Right lobe of liver (tissue), 6 donors: ENCODE measurements around the gene FCF1. TPM values are rescaled to one million over a fixed set of nuclear protein-coding genes. Genes with fewer than 3 reads are reported as not detected.
A peak's percentile ranks its signal among the peaks of the same experiment; 100 is the strongest.

Experiments used
- ATAC-seq, 4 donors: fragments of 200-7000 bp; cut with Tn5 transposase; one replicate each; pipeline ENCODE4 v1.9.1; 2020; ENCODE audit warnings: mild to moderate bottlenecking in 4 of 4, moderate library complexity in 4 of 4
- DNase-seq, 3 donors: peaks; one replicate each; pipeline ENCODE4 v3.0.0-alpha.2; 2020
- H3K27ac ChIP-seq, 3 donors: fragments of 200-600 bp; one replicate each; pipeline ENCODE4 v1.8.0; 2022
- H3K27me3 ChIP-seq, 2 donors: fragments of 200-600 bp; one replicate each; pipeline ENCODE4 v1.8.0; 2022
- H3K36me3 ChIP-seq, 4 donors: fragments of 200-600 bp; sonication (generic) in 1 of 4; one replicate each; pipeline versions ENCODE4 v1.5.1 to v1.8.0; 2017 to 2022; ENCODE audit warnings: control low read depth in 1 of 4
- H3K4me1 ChIP-seq, 4 donors: fragments of 200-600 bp; sonication (generic) in 1 of 4; one replicate each; pipeline versions ENCODE4 v1.5.1 to v1.8.0; 2017 to 2022; ENCODE audit warnings: control low read depth in 1 of 4
- H3K4me3 ChIP-seq, 3 donors: fragments of 200-600 bp; one replicate each; pipeline ENCODE4 v1.8.0; 2022
- H3K9me3 ChIP-seq, 4 donors: fragments of 200-600 bp; sonication (generic) in 1 of 4; one replicate each; pipeline versions ENCODE4 v1.5.1 to v1.8.0; 2017 to 2022; ENCODE audit warnings: control low read depth in 1 of 4
- POLR2A ChIP-seq: fragments of 450-650 bp; IDR thresholded peaks from one replicate; pipeline ENCODE4 v1.6.1; 2017; ENCODE audit warnings: antibody characterized with exemption, mild to moderate bottlenecking
- WGBS: methylation state at CpG from one replicate; pipeline ENCODE4 v1.1.6; 2018; ENCODE audit warnings: low coverage, low lambda C conversion rate; ENCODE audit not compliant: insufficient coverage; ENCODE audit errors: missing lambda C conversion rate; 5-methylcytosine and 5-hydroxymethylcytosine counted together
- intact Hi-C, 2 donors: fragments of 100-400 bp; cut with DNase I; formaldehyde crosslinking; loops; one replicate each; pipeline versions ENCODE4 v1.11.2 to v1.14.1; 2022
- total RNA-seq, 6 experiments: library from RNA; depleted of rRNA in 2 of 6; stranded (reverse); fragments of >200 nt in 2 of 6; fragmentation: NEBNext Ultra II Directional in 3 of 6; extraction: Animal tissue kit (Norgen Biotek cat#: 25700) in 3 of 6; gene quantifications; one replicate each; pipeline versions ENCODE4 v1.1.0 to v1.2.4, GENCODE V29; 2016 to 2023
- TF ChIP-seq, protein P1 (sequence below), 4 donors: fragments of 200-600 bp in 3 of 4; fragments of 450-650 bp in 1 of 4; IDR thresholded peaks; one replicate each; pipeline versions ENCODE4 v1.5.1 to v1.8.0; 2016 to 2022; ENCODE audit warnings: antibody characterized with exemption in 4 of 4, mild to moderate bottlenecking in 2 of 4
- donor health status: DM: no; HTN: yes; CAD: no.
- donor health status: DM: no; HTN: no; CAD: no.
- donor health status: DM: no; HTN: no; CAD: no.
- donor health status: DM: no; HTN: yes; CAD: no.
- donor health status: DM: no; HTN: yes; CAD: no.

FCF1 gene
- total RNA-seq, 6 experiments from 2014 or later, result 19.4 to 25.7 (median 22.5) TPM

DNA sequence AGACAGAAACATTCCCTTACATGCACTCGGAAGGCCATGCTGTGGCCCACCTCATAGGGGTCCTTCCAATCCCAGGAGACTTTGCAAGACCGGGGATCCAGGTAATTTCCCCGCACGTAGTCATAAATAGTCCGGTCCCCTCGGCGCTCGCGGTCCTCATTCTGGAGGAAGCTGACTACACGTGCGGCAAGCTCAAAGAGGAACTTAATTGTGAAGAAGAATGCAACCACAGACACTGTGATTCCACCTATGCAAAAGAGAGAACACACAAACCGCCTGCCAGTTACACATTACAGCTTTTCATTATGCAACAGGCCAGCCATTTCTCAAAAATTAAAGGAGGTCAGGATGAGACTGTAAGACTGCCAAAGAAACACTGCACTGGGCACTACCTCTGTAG, 28.5 kb upstream of the FCF1 start:
- H3K27ac ChIP-seq, result no peak overlapping the region
- H3K4me3 ChIP-seq, result no peak overlapping the region
- no peak for TF ChIP-seq POLR2A
- TF ChIP-seq, protein P1, sequence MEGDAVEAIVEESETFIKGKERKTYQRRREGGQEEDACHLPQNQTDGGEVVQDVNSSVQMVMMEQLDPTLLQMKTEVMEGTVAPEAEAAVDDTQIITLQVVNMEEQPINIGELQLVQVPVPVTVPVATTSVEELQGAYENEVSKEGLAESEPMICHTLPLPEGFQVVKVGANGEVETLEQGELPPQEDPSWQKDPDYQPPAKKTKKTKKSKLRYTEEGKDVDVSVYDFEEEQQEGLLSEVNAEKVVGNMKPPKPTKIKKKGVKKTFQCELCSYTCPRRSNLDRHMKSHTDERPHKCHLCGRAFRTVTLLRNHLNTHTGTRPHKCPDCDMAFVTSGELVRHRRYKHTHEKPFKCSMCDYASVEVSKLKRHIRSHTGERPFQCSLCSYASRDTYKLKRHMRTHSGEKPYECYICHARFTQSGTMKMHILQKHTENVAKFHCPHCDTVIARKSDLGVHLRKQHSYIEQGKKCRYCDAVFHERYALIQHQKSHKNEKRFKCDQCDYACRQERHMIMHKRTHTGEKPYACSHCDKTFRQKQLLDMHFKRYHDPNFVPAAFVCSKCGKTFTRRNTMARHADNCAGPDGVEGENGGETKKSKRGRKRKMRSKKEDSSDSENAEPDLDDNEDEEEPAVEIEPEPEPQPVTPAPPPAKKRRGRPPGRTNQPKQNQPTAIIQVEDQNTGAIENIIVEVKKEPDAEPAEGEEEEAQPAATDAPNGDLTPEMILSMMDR (IDR thresholded peaks at IDR 0.05), result no peak
- DNase-seq (no peak), ATAC-seq (peak in 3 of 4 donors; percentile 25 to 36 (median 25))
- WGBS, result 53% methylated on average over 3 of the region's 12 CpGs
- intact Hi-C loops, result no loop called here
- H3K36me3 ChIP-seq, result peaks cover 0 to 17% (median 7%) of the 10 kb centered on the region in 4 donors
- no peaks in the 10 kb centered on the region for H3K27me3 ChIP-seq
- no peaks in the 10 kb centered on the region for H3K9me3 ChIP-seq
- H3K4me1 ChIP-seq, result peaks cover 0 to 3% (median 0%) of the 10 kb centered on the region in 4 donors

DNA sequence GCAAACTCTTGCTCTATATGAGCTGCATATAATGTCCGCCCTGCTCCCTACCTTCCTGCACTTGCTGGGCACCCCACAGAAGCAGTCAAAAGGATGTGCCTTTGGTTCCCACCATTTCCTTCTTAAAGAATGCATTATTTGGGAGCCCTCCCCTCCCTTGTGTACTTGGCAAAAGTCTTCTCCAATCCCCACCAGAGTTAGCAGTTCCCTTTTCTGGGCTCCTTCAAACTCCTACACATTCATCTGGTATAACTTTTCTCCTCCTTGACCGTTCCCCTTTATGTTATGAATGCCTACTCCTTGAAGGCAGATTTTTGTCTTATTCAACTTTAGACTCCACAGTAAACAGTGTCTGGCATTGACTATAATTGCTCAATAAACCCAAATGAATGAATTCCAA, 27.9 kb upstream of the FCF1 start:
- Histone ChIP-seq H3K36me3 (peaks cover 0 to 17% (median 8%) of the 10 kb centered on the region in 4 donors), H3K27ac (no peak overlapping the region), H3K9me3 (no peaks in the 10 kb centered on the region), H3K4me3 (no peak overlapping the region), H3K27me3 (no peaks in the 10 kb centered on the region), H3K4me1 (peaks cover 0 to 3% (median 0%) of the 10 kb centered on the region in 4 donors)
- intact Hi-C loops, result no loop called here
- ATAC-seq (no peak), DNase-seq (no peak)
- TF ChIP-seq, protein P1 (IDR thresholded peaks at IDR 0.05), result no peak
- TF ChIP-seq POLR2A, result no peak
- 75% methylated on average over 2 of the region's 2 CpGs for WGBS

DNA sequence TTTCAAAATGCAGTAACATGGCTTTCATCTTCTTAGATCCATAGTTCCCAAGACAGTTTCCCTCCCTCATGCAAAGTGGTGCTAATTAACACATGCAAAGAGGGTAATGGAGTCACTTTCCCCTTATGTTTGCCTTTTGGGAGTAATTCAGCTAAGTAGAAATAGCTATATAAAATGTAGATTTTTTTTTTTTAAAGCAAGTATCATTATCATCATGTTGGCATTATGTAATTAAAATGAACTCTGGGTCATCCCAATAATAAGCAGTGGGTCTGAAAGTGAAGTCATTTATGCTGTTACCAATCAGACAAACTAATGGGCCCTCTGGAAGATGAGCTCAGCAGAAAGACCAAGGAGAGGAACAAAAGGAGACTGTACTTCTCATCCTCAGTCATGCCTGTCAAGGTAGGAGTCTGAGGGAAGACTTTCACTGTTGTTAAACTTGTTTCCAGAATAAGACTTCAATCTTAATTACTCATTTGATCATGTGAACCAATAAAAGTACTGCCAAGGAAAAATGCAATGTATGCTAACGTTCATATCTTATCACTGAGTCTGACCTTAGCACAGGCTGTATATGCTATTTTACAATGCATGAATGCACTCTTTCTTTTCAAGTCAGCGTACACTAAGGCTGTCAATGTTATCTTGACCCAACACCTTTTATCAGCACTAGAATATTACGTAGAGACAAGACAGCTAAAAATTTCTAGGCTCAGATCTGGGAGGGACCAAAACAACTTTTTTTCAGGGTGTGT, 26.8 kb upstream of the FCF1 start:
- TF ChIP-seq, protein P1 (IDR thresholded peaks at IDR 0.05), result no peak
- no peak for TF ChIP-seq POLR2A
- DNase-seq, result no peak
- no peaks in the 10 kb centered on the region for H3K9me3 ChIP-seq
- H3K27me3 ChIP-seq, result no peaks in the 10 kb centered on the region
- H3K4me3 ChIP-seq, result no peak overlapping the region
- peaks cover 0 to 3% (median 0%) of the 10 kb centered on the region in 4 donors for H3K4me1 ChIP-seq
- WGBS, result 72% methylated on average over 3 of the region's 3 CpGs
- intact Hi-C loops, result no loop called here
- H3K27ac ChIP-seq, result no peak overlapping the region
- peaks cover 0 to 27% (median 10%) of the 10 kb centered on the region in 4 donors for H3K36me3 ChIP-seq
- no peak for ATAC-seq

DNA sequence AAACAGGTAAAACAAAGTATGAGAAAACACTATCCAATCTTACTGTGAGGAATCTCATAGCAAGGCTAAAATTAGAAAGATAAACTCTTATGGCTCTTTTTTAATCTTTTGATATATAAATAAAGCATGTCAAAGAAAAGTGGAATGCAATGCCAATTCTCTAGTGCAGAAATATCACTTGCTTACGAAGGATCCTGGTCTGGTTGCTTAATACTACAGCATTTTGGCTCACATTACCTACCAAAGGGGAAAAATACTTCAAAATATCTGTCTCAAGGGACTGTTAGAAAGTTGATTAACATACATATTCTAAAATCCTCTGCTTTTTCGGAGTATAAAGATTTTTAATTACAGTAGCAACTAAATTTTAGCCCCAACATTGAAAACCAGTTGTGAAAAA, 21.5 kb upstream of the FCF1 start:
- DNase-seq (no peak), ATAC-seq (no peak)
- H3K4me3 ChIP-seq, result no peak overlapping the region
- H3K36me3 ChIP-seq, result peaks cover 0 to 17% (median under 1%) of the 10 kb centered on the region in 4 donors
- WGBS, result 78% methylated on average over 2 of the region's 2 CpGs
- H3K27ac ChIP-seq, result no peak overlapping the region
- H3K4me1 ChIP-seq, result no peaks in the 10 kb centered on the region
- intact Hi-C loops, result no loop called here
- H3K27me3 ChIP-seq, result no peaks in the 10 kb centered on the region
- TF ChIP-seq, protein P1 (IDR thresholded peaks at IDR 0.05), result no peak
- TF ChIP-seq POLR2A, result no peak
- H3K9me3 ChIP-seq, result no peaks in the 10 kb centered on the region
